Liver (tissue), 9 donors: ENCODE data around the gene SF3B5. TPM values are rescaled to one million over a fixed set of nuclear protein-coding genes. Genes with fewer than 3 reads are reported as not detected.

ENCODE experiments used
- DNase-seq: peaks from one replicate; pipeline ENCODE4 v3.0.0-alpha.2; 2017; ENCODE audit warnings: low spot score
- H3K27ac ChIP-seq, 2 donors: one replicate each; pipeline ENCODE4 v1.7.0; 2013; ENCODE audit warnings: inconsistent platforms in 2 of 2, low read length in 2 of 2, control low read depth in 1 of 2, low read depth in 1 of 2, mild to moderate bottlenecking in 1 of 2
- H3K27me3 ChIP-seq, 4 donors: one replicate each; pipeline versions ENCODE4 v1.6.1 to v1.7.0; 2013; ENCODE audit warnings: low read length in 3 of 4, inconsistent platforms in 1 of 4, mild to moderate bottlenecking in 1 of 4, moderate library complexity in 1 of 4; ENCODE audit not compliant: control insufficient read depth in 4 of 4, insufficient read depth in 4 of 4
- H3K36me3 ChIP-seq, 4 donors: one replicate each; pipeline versions ENCODE4 v1.6.1 to v1.7.0; 2013; ENCODE audit warnings: low read length in 3 of 4, mild to moderate bottlenecking in 3 of 4, low read depth in 1 of 4, moderate library complexity in 1 of 4; ENCODE audit not compliant: control insufficient read depth in 4 of 4, insufficient read depth in 3 of 4
- H3K4me1 ChIP-seq, 4 donors: one replicate each; pipeline versions ENCODE4 v1.6.1 to v1.7.0; 2013; ENCODE audit warnings: low read length in 3 of 4, mild to moderate bottlenecking in 3 of 4, moderate library complexity in 1 of 4; ENCODE audit not compliant: control insufficient read depth in 4 of 4, insufficient read depth in 4 of 4
- H3K4me3 ChIP-seq, 3 donors: one replicate each; pipeline versions ENCODE4 v1.6.1 to v1.7.0; 2013; ENCODE audit warnings: low read length in 3 of 3, control low read depth in 1 of 3, low read depth in 1 of 3, mild to moderate bottlenecking in 1 of 3
- H3K9ac ChIP-seq, 2 donors: one replicate each; pipeline ENCODE4 v1.7.0; 2013; ENCODE audit warnings: low read length in 2 of 2, mild to moderate bottlenecking in 2 of 2, moderate library complexity in 2 of 2, control low read depth in 1 of 2, low read depth in 1 of 2
- H3K9me3 ChIP-seq, 4 donors: one replicate each; pipeline versions ENCODE4 v1.6.1 to v1.7.0; 2013; ENCODE audit warnings: low read length in 3 of 4; ENCODE audit not compliant: control insufficient read depth in 4 of 4
- EGR1 ChIP-seq, 2 donors: IDR thresholded peaks; 2 replicates each; pipeline ENCODE4 v1.6.1; 2016 to 2018; ENCODE audit warnings: antibody characterized with exemption in 2 of 2, low read depth in 2 of 2
- FOXA1 ChIP-seq: IDR thresholded peaks from 2 replicates; pipeline ENCODE4 v1.6.1; 2016; ENCODE audit warnings: antibody characterized with exemption
- FOXA2 ChIP-seq: IDR thresholded peaks from 2 replicates; pipeline ENCODE4 v1.6.1; 2016; ENCODE audit warnings: antibody characterized with exemption
- GABPA ChIP-seq, 2 donors: IDR thresholded peaks in 1 of 2; conservative IDR thresholded peaks in 1 of 2; 2 replicates each; pipeline ENCODE4 v1.6.1; 2016; ENCODE audit warnings: antibody characterized with exemption in 2 of 2, mild to moderate bottlenecking in 1 of 2, moderate library complexity in 1 of 2
- HNF4A ChIP-seq, 2 donors: conservative IDR thresholded peaks; 2 replicates each; pipeline ENCODE4 v1.6.1; 2016; ENCODE audit warnings: antibody characterized with exemption in 2 of 2, mild to moderate bottlenecking in 2 of 2
- HNF4G ChIP-seq: IDR thresholded peaks from 2 replicates; pipeline ENCODE4 v1.6.1; 2016; ENCODE audit warnings: antibody characterized with exemption
- JUND ChIP-seq, 2 donors: IDR thresholded peaks; 2 replicates each; pipeline ENCODE4 v1.6.1; 2016; ENCODE audit warnings: antibody characterized with exemption in 2 of 2
- NR2F2 ChIP-seq: IDR thresholded peaks from 2 replicates; pipeline ENCODE4 v1.6.1; 2016; ENCODE audit warnings: antibody characterized with exemption
- RAD21 ChIP-seq, 2 donors: IDR thresholded peaks; 2 replicates each; pipeline ENCODE4 v1.6.1; 2016; ENCODE audit warnings: antibody characterized with exemption in 2 of 2, mild to moderate bottlenecking in 2 of 2
- RXRA ChIP-seq, 2 donors: IDR thresholded peaks; 2 replicates each; pipeline ENCODE4 v1.6.1; 2017 to 2018; ENCODE audit warnings: antibody characterized with exemption in 2 of 2, mild to moderate bottlenecking in 1 of 2
- SP1 ChIP-seq: IDR thresholded peaks from 2 replicates; pipeline ENCODE4 v1.6.1; 2018; ENCODE audit warnings: antibody characterized with exemption, mild to moderate bottlenecking
- TAF1 ChIP-seq: conservative IDR thresholded peaks from 2 replicates; pipeline ENCODE4 v1.6.1; 2016; ENCODE audit warnings: antibody characterized with exemption, mild to moderate bottlenecking
- YY1 ChIP-seq: IDR thresholded peaks from 2 replicates; pipeline ENCODE4 v1.6.1; 2016; ENCODE audit warnings: antibody characterized with exemption, mild to moderate bottlenecking
- WGBS: extraction: QIAGEN DNeasy Blood & Tissue Kit; methylation state at CpG from one replicate; pipeline ENCODE4 v1.1.7; 2013; 5-methylcytosine and 5-hydroxymethylcytosine counted together
- polyA plus RNA-seq, 2 donors: library from polyadenylated mRNA; stranded (reverse) in 1 of 2; unstranded in 1 of 2; fragments of 200-250 nt in 1 of 2; fragments of >200 nt in 1 of 2; fragmentation: Nextera tagmentation in 1 of 2; extraction: Ambion mirVana in 1 of 2; gene quantifications; one replicate each; pipeline versions ENCODE4 v1.2.1 to v1.2.3, GENCODE V29; 2013 to 2015
- total RNA-seq, 2 donors: library from RNA; depleted of rRNA; stranded (reverse); fragments of >200 nt; gene quantifications; one replicate each; pipeline ENCODE4 v1.2.3, GENCODE V29; 2014
- TF ChIP-seq, protein P1 (sequence below): IDR thresholded peaks from 2 replicates; pipeline ENCODE4 v1.6.1; 2016; ENCODE audit warnings: antibody characterized with exemption
- TF ChIP-seq, protein P2 (sequence below): fragments of 150-350 bp; IDR thresholded peaks from 2 replicates; pipeline ENCODE4 v1.5.1; 2017; ENCODE audit warnings: improper control_type of control experiment, low read depth, low read length; ENCODE audit not compliant: missing input control
- TF ChIP-seq, protein P3 (sequence below): IDR thresholded peaks from 2 replicates; pipeline ENCODE4 v1.6.1; 2016; ENCODE audit warnings: antibody characterized with exemption
- TF ChIP-seq, protein P4 (sequence below): IDR thresholded peaks from 2 replicates; pipeline ENCODE4 v1.6.1; 2016; ENCODE audit warnings: antibody characterized with exemption, mild to moderate bottlenecking
- donor health status: healthy.
- donor health status: healthy.
- donor health status: healthy.
- donor health status: healthy.
- donor health status: healthy.

The SF3B5 gene
- total and polyA plus RNA-seq, 4 donors: 51.8 to 178 (median 96.9) TPM

DNA sequence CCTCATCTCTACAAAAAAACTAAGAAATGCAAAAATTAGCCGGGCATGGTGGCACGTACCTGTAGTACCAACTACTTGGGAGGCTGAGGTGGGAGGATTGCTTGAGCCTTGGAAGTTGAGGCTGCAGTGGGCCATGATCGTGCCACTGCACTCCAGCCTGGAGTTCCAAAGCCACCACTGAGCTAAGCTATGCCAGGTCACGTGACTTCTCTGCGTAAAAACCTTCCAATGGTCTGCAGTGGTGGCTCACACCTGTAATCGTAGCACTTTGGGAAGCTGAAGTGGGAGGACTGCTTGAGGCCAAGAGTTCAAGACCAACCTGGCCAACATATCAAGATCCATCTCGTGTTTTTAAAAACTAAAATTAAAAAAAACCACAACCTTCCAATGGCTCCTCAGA is 1.7 kb downstream of the SF3B5 start:
- Histone ChIP-seq H3K9ac (no peak overlapping the region), H3K27ac (no peak overlapping the region), H3K9me3 (no peaks in the 10 kb centered on the region), H3K4me1 (peaks cover 4 to 21% (median 13%) of the 10 kb centered on the region in 4 donors), H3K27me3 (no peaks in the 10 kb centered on the region), H3K36me3 (no peaks in the 10 kb centered on the region), H3K4me3 (no peak overlapping the region)
- 96% methylated on average over 7 of the region's 7 CpGs for WGBS
- no peak for TF ChIP-seq EGR1 (IDR thresholded peaks at IDR 0.05; ENCODE audit: low read depth in 2 of 2)
- TF ChIP-seq FOXA1: no peak
- TF ChIP-seq, protein P1, sequence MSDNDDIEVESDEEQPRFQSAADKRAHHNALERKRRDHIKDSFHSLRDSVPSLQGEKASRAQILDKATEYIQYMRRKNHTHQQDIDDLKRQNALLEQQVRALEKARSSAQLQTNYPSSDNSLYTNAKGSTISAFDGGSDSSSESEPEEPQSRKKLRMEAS: no peak
- no peak for TF ChIP-seq RXRA (IDR thresholded peaks at IDR 0.05)
- no peak for TF ChIP-seq JUND (IDR thresholded peaks at IDR 0.05)
- TF ChIP-seq SP1: no peak
- TF ChIP-seq, protein P2, sequence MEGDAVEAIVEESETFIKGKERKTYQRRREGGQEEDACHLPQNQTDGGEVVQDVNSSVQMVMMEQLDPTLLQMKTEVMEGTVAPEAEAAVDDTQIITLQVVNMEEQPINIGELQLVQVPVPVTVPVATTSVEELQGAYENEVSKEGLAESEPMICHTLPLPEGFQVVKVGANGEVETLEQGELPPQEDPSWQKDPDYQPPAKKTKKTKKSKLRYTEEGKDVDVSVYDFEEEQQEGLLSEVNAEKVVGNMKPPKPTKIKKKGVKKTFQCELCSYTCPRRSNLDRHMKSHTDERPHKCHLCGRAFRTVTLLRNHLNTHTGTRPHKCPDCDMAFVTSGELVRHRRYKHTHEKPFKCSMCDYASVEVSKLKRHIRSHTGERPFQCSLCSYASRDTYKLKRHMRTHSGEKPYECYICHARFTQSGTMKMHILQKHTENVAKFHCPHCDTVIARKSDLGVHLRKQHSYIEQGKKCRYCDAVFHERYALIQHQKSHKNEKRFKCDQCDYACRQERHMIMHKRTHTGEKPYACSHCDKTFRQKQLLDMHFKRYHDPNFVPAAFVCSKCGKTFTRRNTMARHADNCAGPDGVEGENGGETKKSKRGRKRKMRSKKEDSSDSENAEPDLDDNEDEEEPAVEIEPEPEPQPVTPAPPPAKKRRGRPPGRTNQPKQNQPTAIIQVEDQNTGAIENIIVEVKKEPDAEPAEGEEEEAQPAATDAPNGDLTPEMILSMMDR: no peak
- no peak for TF ChIP-seq NR2F2
- no peak for TF ChIP-seq HNF4A (conservative IDR thresholded peaks at IDR 0.05)
- no peak for TF ChIP-seq HNF4G
- TF ChIP-seq TAF1: no peak
- TF ChIP-seq YY1: no peak
- TF ChIP-seq, protein P3, sequence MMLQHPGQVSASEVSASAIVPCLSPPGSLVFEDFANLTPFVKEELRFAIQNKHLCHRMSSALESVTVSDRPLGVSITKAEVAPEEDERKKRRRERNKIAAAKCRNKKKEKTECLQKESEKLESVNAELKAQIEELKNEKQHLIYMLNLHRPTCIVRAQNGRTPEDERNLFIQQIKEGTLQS: no peak
- TF ChIP-seq, protein P4, sequence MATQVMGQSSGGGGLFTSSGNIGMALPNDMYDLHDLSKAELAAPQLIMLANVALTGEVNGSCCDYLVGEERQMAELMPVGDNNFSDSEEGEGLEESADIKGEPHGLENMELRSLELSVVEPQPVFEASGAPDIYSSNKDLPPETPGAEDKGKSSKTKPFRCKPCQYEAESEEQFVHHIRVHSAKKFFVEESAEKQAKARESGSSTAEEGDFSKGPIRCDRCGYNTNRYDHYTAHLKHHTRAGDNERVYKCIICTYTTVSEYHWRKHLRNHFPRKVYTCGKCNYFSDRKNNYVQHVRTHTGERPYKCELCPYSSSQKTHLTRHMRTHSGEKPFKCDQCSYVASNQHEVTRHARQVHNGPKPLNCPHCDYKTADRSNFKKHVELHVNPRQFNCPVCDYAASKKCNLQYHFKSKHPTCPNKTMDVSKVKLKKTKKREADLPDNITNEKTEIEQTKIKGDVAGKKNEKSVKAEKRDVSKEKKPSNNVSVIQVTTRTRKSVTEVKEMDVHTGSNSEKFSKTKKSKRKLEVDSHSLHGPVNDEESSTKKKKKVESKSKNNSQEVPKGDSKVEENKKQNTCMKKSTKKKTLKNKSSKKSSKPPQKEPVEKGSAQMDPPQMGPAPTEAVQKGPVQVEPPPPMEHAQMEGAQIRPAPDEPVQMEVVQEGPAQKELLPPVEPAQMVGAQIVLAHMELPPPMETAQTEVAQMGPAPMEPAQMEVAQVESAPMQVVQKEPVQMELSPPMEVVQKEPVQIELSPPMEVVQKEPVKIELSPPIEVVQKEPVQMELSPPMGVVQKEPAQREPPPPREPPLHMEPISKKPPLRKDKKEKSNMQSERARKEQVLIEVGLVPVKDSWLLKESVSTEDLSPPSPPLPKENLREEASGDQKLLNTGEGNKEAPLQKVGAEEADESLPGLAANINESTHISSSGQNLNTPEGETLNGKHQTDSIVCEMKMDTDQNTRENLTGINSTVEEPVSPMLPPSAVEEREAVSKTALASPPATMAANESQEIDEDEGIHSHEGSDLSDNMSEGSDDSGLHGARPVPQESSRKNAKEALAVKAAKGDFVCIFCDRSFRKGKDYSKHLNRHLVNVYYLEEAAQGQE: no peak
- no peak for TF ChIP-seq RAD21 (IDR thresholded peaks at IDR 0.05)
- DNase-seq: no peak

DNA sequence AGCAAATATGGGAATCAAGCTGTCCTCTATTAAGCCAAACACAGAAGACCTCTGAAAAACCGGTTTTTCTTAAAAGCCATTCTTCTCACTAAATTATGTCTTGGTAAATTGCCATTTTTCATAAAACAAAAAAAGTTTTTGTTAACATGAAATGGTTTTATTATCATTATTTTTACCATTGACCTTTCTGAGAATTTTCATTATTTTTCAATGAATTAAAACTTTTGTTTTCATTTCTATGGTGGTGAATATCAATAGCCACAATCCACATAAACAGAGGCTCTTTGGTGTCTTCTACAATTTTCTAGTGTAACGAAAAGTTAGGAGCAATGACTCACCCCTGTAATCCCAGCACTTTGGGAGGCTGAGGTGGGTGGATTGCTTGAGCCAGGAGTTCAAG is 2.1 kb downstream of the SF3B5 start:
- WGBS: 97% methylated on average over 2 of the region's 2 CpGs
- no peak overlapping the region for H3K9ac ChIP-seq
- no peaks in the 10 kb centered on the region for H3K9me3 ChIP-seq
- H3K36me3 ChIP-seq: no peaks in the 10 kb centered on the region
- H3K27ac ChIP-seq: no peak overlapping the region
- no peaks in the 10 kb centered on the region for H3K27me3 ChIP-seq
- TF ChIP-seq, protein P2: no peak
- TF ChIP-seq RAD21 (IDR thresholded peaks at IDR 0.05) (no peak), HNF4A (conservative IDR thresholded peaks at IDR 0.05) (no peak), HNF4G (no peak), FOXA1 (no peak), EGR1 (IDR thresholded peaks at IDR 0.05; ENCODE audit: low read depth in 2 of 2) (no peak), GABPA (IDR thresholded peaks at IDR 0.05 in 1 of 2, conservative IDR thresholded peaks at IDR 0.05 in 1 of 2) (no peak), FOXA2 (no peak)
- TF ChIP-seq, protein P4: no peak
- TF ChIP-seq, protein P3: no peak
- no peak overlapping the region for H3K4me3 ChIP-seq
- H3K4me1 ChIP-seq: peaks cover 4 to 21% (median 13%) of the 10 kb centered on the region in 4 donors
- no peak for DNase-seq
